Measurements from ENCODE around the gene SLC2A1.

SLC2A1 gene

DNA sequence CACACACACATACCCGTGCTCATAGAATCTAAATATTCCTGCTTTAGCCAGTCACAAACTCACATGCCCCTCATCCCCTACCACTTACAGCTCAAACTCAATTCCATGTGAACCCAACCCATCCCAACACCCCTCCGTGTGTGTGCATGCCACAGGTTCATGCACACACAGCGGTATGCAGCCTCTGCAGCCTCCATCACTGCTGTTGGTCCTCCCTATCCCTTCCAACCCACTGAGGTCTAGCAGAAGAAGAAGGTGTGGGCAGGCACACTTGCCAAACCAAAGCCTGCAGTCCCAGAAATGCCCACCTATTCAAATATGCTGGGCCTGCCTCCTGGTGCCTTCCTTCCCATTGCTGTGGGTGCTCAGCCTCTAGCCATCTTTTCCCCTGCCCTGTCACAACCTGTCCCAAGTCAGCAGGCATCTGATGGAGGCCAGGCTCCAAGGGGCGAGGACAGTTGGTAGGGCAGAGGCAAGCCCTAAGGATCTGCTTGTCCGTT lies 26.2 kb downstream of the SLC2A1 start:
- H3K27me3 ChIP-seq (ENCODE audit: insufficient read depth, poor library complexity, severe bottlenecking), result no peaks in the 10 kb centered on the region
- H3K4me3 ChIP-seq (replicated peaks; ENCODE audit: insufficient read depth, low read length), result no peak overlapping the region
- no peak for DNase-seq (ENCODE audit: low read depth in 1 of 2, low spot score in 1 of 2)
- peak overlapping the region; percentile 82 for H3K27ac ChIP-seq (replicated peaks)
- TF ChIP-seq CTCF (IDR thresholded peaks at IDR 0.05; ENCODE audit: insufficient read depth, low read length), result no peak
- TF ChIP-seq SPI1 (IDR thresholded peaks at IDR 0.05; ENCODE audit: borderline replicate concordance, low read depth), result no peak
- TF ChIP-seq GABPA (IDR thresholded peaks at IDR 0.05; ENCODE audit: low read depth), result no peak
- no peak for TF ChIP-seq POLR2AphosphoS5 (IDR thresholded peaks at IDR 0.05; ENCODE audit: low read depth)
- TF ChIP-seq, protein P1, sequence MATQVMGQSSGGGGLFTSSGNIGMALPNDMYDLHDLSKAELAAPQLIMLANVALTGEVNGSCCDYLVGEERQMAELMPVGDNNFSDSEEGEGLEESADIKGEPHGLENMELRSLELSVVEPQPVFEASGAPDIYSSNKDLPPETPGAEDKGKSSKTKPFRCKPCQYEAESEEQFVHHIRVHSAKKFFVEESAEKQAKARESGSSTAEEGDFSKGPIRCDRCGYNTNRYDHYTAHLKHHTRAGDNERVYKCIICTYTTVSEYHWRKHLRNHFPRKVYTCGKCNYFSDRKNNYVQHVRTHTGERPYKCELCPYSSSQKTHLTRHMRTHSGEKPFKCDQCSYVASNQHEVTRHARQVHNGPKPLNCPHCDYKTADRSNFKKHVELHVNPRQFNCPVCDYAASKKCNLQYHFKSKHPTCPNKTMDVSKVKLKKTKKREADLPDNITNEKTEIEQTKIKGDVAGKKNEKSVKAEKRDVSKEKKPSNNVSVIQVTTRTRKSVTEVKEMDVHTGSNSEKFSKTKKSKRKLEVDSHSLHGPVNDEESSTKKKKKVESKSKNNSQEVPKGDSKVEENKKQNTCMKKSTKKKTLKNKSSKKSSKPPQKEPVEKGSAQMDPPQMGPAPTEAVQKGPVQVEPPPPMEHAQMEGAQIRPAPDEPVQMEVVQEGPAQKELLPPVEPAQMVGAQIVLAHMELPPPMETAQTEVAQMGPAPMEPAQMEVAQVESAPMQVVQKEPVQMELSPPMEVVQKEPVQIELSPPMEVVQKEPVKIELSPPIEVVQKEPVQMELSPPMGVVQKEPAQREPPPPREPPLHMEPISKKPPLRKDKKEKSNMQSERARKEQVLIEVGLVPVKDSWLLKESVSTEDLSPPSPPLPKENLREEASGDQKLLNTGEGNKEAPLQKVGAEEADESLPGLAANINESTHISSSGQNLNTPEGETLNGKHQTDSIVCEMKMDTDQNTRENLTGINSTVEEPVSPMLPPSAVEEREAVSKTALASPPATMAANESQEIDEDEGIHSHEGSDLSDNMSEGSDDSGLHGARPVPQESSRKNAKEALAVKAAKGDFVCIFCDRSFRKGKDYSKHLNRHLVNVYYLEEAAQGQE (IDR thresholded peaks at IDR 0.05; ENCODE audit: insufficient replicate concordance, low read depth), result no peak

- peak; percentile 83 to 91 for DNase-seq (ENCODE audit: low read depth in 1 of 2, low spot score in 1 of 2)
- H3K27ac ChIP-seq (replicated peaks), result peak overlapping the region; percentile 82
- no peak overlapping the region for H3K4me3 ChIP-seq (replicated peaks; ENCODE audit: insufficient read depth, low read length)
- peak; percentile 17; the same call in 1 of the 2 replicates for TF ChIP-seq SPI1 (IDR thresholded peaks at IDR 0.05; ENCODE audit: borderline replicate concordance, low read depth)
- TF ChIP-seq CTCF (IDR thresholded peaks at IDR 0.05; ENCODE audit: insufficient read depth, low read length), result no peak
- TF ChIP-seq POLR2AphosphoS5 (IDR thresholded peaks at IDR 0.05; ENCODE audit: low read depth), result peak; percentile 63; the same call in 1 of the 2 replicates
- no peaks in the 10 kb centered on the region for H3K27me3 ChIP-seq (ENCODE audit: insufficient read depth, poor library complexity, severe bottlenecking)
These were observed 26.7 kb downstream of the SLC2A1 start for GRCh38 chr1:42931911-42932422.

DNA sequence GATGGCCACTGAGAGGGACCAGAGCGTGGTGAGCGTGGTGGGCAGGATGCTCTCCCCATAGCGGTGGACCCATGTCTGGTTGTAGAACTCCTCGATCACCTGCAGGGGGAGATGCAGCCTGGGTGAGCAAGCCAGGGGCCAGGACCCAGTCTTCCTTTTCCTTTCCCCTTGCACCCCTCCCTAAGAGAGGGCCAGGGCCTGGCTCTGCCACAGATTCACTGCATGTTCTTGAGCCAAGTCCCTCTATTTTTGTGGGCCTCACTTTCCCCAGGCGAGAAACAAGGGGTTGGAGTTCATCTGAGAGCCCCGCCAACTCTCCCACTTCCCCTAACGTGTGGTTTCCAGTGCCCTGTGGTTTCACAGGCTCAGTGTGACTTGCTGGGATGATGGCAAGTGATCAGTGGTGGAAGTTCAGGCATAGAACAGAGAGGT lies 27.5 kb downstream of the SLC2A1 start:
- peak; percentile 69 to 91 for DNase-seq (ENCODE audit: low read depth in 1 of 2, low spot score in 1 of 2)
- H3K27ac ChIP-seq (replicated peaks), result peak overlapping the region; percentile 82
- H3K27me3 ChIP-seq (ENCODE audit: insufficient read depth, poor library complexity, severe bottlenecking), result no peaks in the 10 kb centered on the region
- no peak overlapping the region for H3K4me3 ChIP-seq (replicated peaks; ENCODE audit: insufficient read depth, low read length)
- TF ChIP-seq SPI1 (IDR thresholded peaks at IDR 0.05; ENCODE audit: borderline replicate concordance, low read depth) (peak; percentile 96), CTCF (IDR thresholded peaks at IDR 0.05; ENCODE audit: insufficient read depth, low read length) (peak; percentile 37), GABPA (IDR thresholded peaks at IDR 0.05; ENCODE audit: low read depth) (no peak)

DNA sequence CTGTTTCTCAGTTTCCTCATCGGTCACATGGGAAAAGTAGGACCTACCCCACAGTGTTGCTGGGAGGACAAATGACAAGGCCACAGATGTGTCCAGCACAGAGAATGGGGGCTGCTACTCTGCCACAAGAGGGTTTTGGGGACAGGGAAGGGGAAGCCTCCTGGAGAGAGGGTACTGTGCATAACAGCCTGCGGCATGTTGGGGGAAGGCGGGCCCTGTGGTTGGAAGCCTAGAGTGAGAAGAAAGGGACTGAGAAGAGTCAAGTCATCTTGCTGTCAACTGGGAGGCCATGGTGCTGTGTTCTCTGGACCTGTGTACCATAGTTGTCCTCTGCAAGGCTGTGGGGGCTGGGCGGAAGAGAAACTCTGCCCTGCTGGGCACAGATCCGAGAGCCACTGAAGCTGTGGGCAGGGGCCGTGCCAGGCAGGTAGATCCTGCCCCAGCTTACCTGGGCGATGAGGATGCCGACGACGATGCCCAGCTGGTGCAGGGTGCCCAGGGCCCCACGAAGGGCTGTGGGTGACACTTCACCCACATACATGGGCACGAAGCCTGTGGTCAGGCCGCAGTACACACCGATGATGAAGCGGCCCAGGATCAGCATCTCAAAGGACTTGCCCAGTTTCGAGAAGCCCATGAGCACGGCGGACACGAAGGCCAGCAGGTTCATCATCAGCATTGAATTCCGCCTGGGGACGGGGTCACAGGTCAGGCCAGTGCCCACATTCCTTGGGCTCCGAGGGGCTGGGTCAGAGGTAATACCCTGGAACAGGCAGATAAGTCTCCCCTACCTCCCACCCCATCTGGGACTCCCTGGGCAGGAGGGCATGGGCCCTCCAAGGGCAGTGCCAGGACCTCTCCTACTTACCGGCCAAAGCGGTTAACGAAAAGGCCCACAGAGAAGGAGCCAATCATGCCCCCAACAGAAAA lies 28.2 kb downstream of the SLC2A1 start:
- TF ChIP-seq CTCF (IDR thresholded peaks at IDR 0.05; ENCODE audit: insufficient read depth, low read length) (no peak), SPI1 (IDR thresholded peaks at IDR 0.05; ENCODE audit: borderline replicate concordance, low read depth) (no peak), POLR2AphosphoS5 (IDR thresholded peaks at IDR 0.05; ENCODE audit: low read depth) (no peak), GABPA (IDR thresholded peaks at IDR 0.05; ENCODE audit: low read depth) (no peak)
- TF ChIP-seq, protein P1 (IDR thresholded peaks at IDR 0.05; ENCODE audit: insufficient replicate concordance, low read depth), result no peak
- no peak for DNase-seq (ENCODE audit: low read depth in 1 of 2, low spot score in 1 of 2)
- peak overlapping the region; percentile 82 for H3K27ac ChIP-seq (replicated peaks)
- H3K27me3 ChIP-seq (ENCODE audit: insufficient read depth, poor library complexity, severe bottlenecking), result no peaks in the 10 kb centered on the region
- no peak overlapping the region for H3K4me3 ChIP-seq (replicated peaks; ENCODE audit: insufficient read depth, low read length)

Measured in HL-60 (cell line).